H1 (cell line): Measurements from ENCODE around the gene SLAMF1. TPM values are rescaled to one million over a fixed set of nuclear protein-coding genes. Genes with fewer than 3 reads are reported as not detected.

Experiments used
- CTCF ChIA-PET: fragments of 300-600 bp; sonication (Branson Sonifier 250); formaldehyde crosslinking; loops from one replicate; lab custom pipeline; 2021; ENCODE audit not compliant: partially characterized antibody; lab: Charles Lee
- POLR2A ChIA-PET: fragments of 300-600 bp; sonication (Branson Sonifier 250); formaldehyde crosslinking; loops from one replicate; lab custom pipeline; 2021; ENCODE audit warnings: inconsistent platforms; ENCODE audit not compliant: partially characterized antibody; lab: Charles Lee
- DNase-seq, 2 experiments: peaks; one replicate each; pipeline versions ENCODE4 v3.0.0 to v3.0.0-alpha.2; 2010 to 2022; ENCODE audit warnings: low spot score in 2 of 2, low read depth in 1 of 2, mixed read lengths in 1 of 2
- FAIRE-seq: peaks from 2 replicates; lab custom pipeline; 2011; peaks lifted over from hg19 to GRCh38; lab: Jason Lieb, UNC
- H2AFZ ChIP-seq: 2 replicates; pipeline ENCODE4 v1.8.1; 2012; ENCODE audit warnings: low read length, inconsistent platforms
- H2AK5ac ChIP-seq: 2 replicates; pipeline ENCODE4 v1.6.1; 2013; ENCODE audit warnings: low read depth, low read length
- H2BK120ac ChIP-seq: replicated peaks from 2 replicates; pipeline ENCODE3; 2013; ENCODE audit warnings: low read depth, low read length, inconsistent platforms
- H2BK12ac ChIP-seq: 2 replicates; pipeline ENCODE4 v1.6.1; 2013; ENCODE audit warnings: low read depth, low read length
- H2BK15ac ChIP-seq: 2 replicates; pipeline ENCODE4 v1.6.1; 2013; ENCODE audit warnings: low read length
- H2BK20ac ChIP-seq: 2 replicates; pipeline ENCODE4 v1.6.1; 2013; ENCODE audit warnings: low read length
- H2BK5ac ChIP-seq: 2 replicates; pipeline ENCODE4 v1.6.1; 2013; ENCODE audit warnings: low read depth, low read length
- H3K14ac ChIP-seq: 2 replicates; pipeline ENCODE4 v1.6.1; 2013; ENCODE audit warnings: inconsistent platforms; ENCODE audit not compliant: insufficient read length
- H3K18ac ChIP-seq: 2 replicates; pipeline ENCODE4 v1.6.1; 2013; ENCODE audit warnings: low read length; ENCODE audit errors: extremely low read depth
- H3K23ac ChIP-seq: 2 replicates; pipeline ENCODE4 v1.6.1; 2013; ENCODE audit warnings: inconsistent platforms; ENCODE audit not compliant: insufficient read length
- H3K23me2 ChIP-seq: 2 replicates; pipeline ENCODE4 v1.6.1; 2013; ENCODE audit warnings: low read depth, low read length
- H3K27ac ChIP-seq: 2 replicates; pipeline ENCODE4 v1.6.1; 2011; ENCODE audit warnings: low read depth, low read length, inconsistent platforms
- H3K27me3 ChIP-seq, 4 experiments: replicated peaks in 1 of 4; 1 replicate in 1 of 4; 2 replicates in 3 of 4; pipeline versions ENCODE4 v1.6.1 to v1.8.1; 2011 to 2013; ENCODE audit warnings: low read length in 3 of 4, mild to moderate bottlenecking in 3 of 4, inconsistent platforms in 2 of 4, mixed read lengths in 2 of 4, moderate library complexity in 1 of 4; ENCODE audit not compliant: control insufficient read depth in 3 of 4, insufficient read depth in 3 of 4; ENCODE audit errors: extremely low read depth in 1 of 4
- H3K36me3 ChIP-seq, 4 experiments: 2 replicates each; pipeline versions ENCODE4 v1.6.1 to v1.8.1; 2011 to 2013; ENCODE audit warnings: mild to moderate bottlenecking in 4 of 4, low read length in 3 of 4, moderate library complexity in 2 of 4, control low read depth in 1 of 4, inconsistent platforms in 1 of 4; ENCODE audit not compliant: insufficient read depth in 4 of 4, control insufficient read depth in 2 of 4
- H3K4ac ChIP-seq: replicated peaks from 2 replicates; pipeline ENCODE3; 2013; ENCODE audit warnings: low read length, low read depth, mixed read lengths, inconsistent platforms; ENCODE audit not compliant: insufficient read length
- H3K4me1 ChIP-seq, 4 experiments: replicated peaks in 1 of 4; 1 replicate in 1 of 4; 2 replicates in 3 of 4; pipeline versions ENCODE4 v1.6.1 to v1.8.1; 2011 to 2013; ENCODE audit warnings: low read length in 3 of 4, inconsistent platforms in 2 of 4, mixed read lengths in 1 of 4; ENCODE audit not compliant: insufficient read depth in 4 of 4, control insufficient read depth in 3 of 4
- H3K4me2 ChIP-seq, 2 experiments: 2 replicates each; pipeline versions ENCODE4 v1.6.1 to v1.8.1; 2011 to 2013; ENCODE audit warnings: low read depth in 2 of 2, low read length in 2 of 2, control low read depth in 1 of 2, inconsistent platforms in 1 of 2, mild to moderate bottlenecking in 1 of 2; ENCODE audit not compliant: insufficient read depth in 1 of 2
- H3K4me3 ChIP-seq, 4 experiments: fragments of 200-600, 300-600 bp in 1 of 4; sonication (generic), shearing (Covaris generic), sonication (Bioruptor Twin) in 1 of 4; 2 replicates each; pipeline versions ENCODE4 v1.5.1 to v1.8.1; 2011 to 2016; ENCODE audit warnings: low read length in 4 of 4, low read depth in 3 of 4, control low read depth in 2 of 4, inconsistent platforms in 2 of 4, mild to moderate bottlenecking in 2 of 4, mixed read lengths in 1 of 4, moderate library complexity in 1 of 4; ENCODE audit not compliant: insufficient read depth in 2 of 4; ENCODE audit errors: extremely low read depth in 1 of 4
- H3K56ac ChIP-seq: replicated peaks from 2 replicates; pipeline ENCODE3; 2013; ENCODE audit warnings: low read depth, mild to moderate bottlenecking, mixed read lengths, low read length, inconsistent platforms; ENCODE audit not compliant: insufficient read length
- H3K79me1 ChIP-seq: 2 replicates; pipeline ENCODE4 v1.6.1; 2013; ENCODE audit warnings: low read depth, low read length, control low read depth
- H3K79me2 ChIP-seq, 2 experiments: 2 replicates each; pipeline versions ENCODE4 v1.6.1 to v1.8.1; 2012 to 2013; ENCODE audit warnings: low read length in 2 of 2, mild to moderate bottlenecking in 2 of 2, inconsistent platforms in 1 of 2; ENCODE audit not compliant: insufficient read depth in 2 of 2, control insufficient read depth in 1 of 2
- H3K9ac ChIP-seq, 4 experiments: replicated peaks in 1 of 4; 1 replicate in 1 of 4; 2 replicates in 3 of 4; pipeline versions ENCODE4 v1.6.1 to v1.8.1; 2011 to 2013; ENCODE audit warnings: low read depth in 3 of 4, low read length in 3 of 4, control low read depth in 2 of 4, mild to moderate bottlenecking in 2 of 4, moderate library complexity in 2 of 4, inconsistent platforms in 1 of 4; ENCODE audit errors: extremely low read depth in 1 of 4
- H3K9me3 ChIP-seq, 2 experiments: 2 replicates each; pipeline versions ENCODE4 v1.6.1 to v1.8.1; 2012 to 2013; ENCODE audit warnings: mild to moderate bottlenecking in 2 of 2, moderate library complexity in 2 of 2, control low read depth in 1 of 2, inconsistent platforms in 1 of 2, low read depth in 1 of 2, low read length in 1 of 2, mixed read lengths in 1 of 2; ENCODE audit not compliant: insufficient read depth in 2 of 2
- H4K20me1 ChIP-seq, 2 experiments: replicated peaks in 1 of 2; 2 replicates each; pipeline versions ENCODE3 to v1.8.1; 2011 to 2013; ENCODE audit warnings: inconsistent platforms in 2 of 2, low read length in 2 of 2, mild to moderate bottlenecking in 1 of 2; ENCODE audit not compliant: insufficient read depth in 2 of 2, control insufficient read depth in 1 of 2
- H4K5ac ChIP-seq: 2 replicates; pipeline ENCODE4 v1.6.1; 2013; ENCODE audit warnings: low read length, low read depth, mixed read lengths, inconsistent platforms; ENCODE audit not compliant: insufficient read length
- H4K8ac ChIP-seq: 2 replicates; pipeline ENCODE4 v1.8.0; 2013; ENCODE audit warnings: mild to moderate bottlenecking, moderate library complexity, low read length, inconsistent platforms; ENCODE audit not compliant: insufficient read depth; ENCODE audit errors: extremely low read depth
- H4K91ac ChIP-seq: replicated peaks from 2 replicates; pipeline ENCODE3; 2013; ENCODE audit warnings: low read length, mixed read lengths, inconsistent platforms; ENCODE audit not compliant: insufficient read length
- CBX8 ChIP-seq: fragments of 300-800, 300-1000 bp; sonication (generic); IDR thresholded peaks from 2 replicates; pipeline ENCODE4 v1.7.1; 2016; ENCODE audit warnings: low read depth, low read length, borderline replicate concordance
- CTCF ChIP-seq, 3 experiments: IDR thresholded peaks; 1 replicate in 2 of 3; 2 replicates in 1 of 3; pipeline versions ENCODE4 v1.5.1 to v1.6.1; 2011; ENCODE audit warnings: low read length in 3 of 3, mild to moderate bottlenecking in 3 of 3, inconsistent platforms in 2 of 3, low read depth in 1 of 3, moderate library complexity in 1 of 3; ENCODE audit not compliant: insufficient read depth in 1 of 3; ENCODE audit errors: control extremely low read depth in 1 of 3
- EP300 ChIP-seq, 2 experiments: IDR thresholded peaks; 1 replicate in 1 of 2; 2 replicates in 1 of 2; pipeline ENCODE4 v1.6.1; 2011 to 2012; ENCODE audit warnings: low read depth in 2 of 2, low read length in 2 of 2, mild to moderate bottlenecking in 2 of 2, borderline replicate concordance in 1 of 2, inconsistent platforms in 1 of 2, moderate library complexity in 1 of 2
- EZH2 ChIP-seq: fragments of 200-600 bp; sonication (generic); IDR thresholded peaks from 2 replicates; pipeline ENCODE4 v1.7.1; 2012; ENCODE audit warnings: low read depth, mild to moderate bottlenecking, moderate library complexity, low read length, inconsistent platforms; ENCODE audit not compliant: severe bottlenecking
- HDAC6 ChIP-seq: IDR thresholded peaks from one replicate; pipeline ENCODE4 v1.7.1; 2012; ENCODE audit warnings: low read depth, mild to moderate bottlenecking, inconsistent platforms, low read length, moderate library complexity
- NANOG ChIP-seq: IDR thresholded peaks from 2 replicates; pipeline ENCODE4 v1.6.1; 2011; ENCODE audit warnings: low read length, low read depth, mild to moderate bottlenecking, inconsistent platforms; ENCODE audit not compliant: insufficient read depth, poor library complexity, severe bottlenecking
- RAD21 ChIP-seq, 2 experiments: IDR thresholded peaks in 1 of 2; conservative IDR thresholded peaks in 1 of 2; 2 replicates each; pipeline ENCODE4 v1.6.1; 2011; ENCODE audit warnings: low read depth in 2 of 2, low read length in 2 of 2, improper control_type of control experiment in 1 of 2, inconsistent platforms in 1 of 2, mild to moderate bottlenecking in 1 of 2, moderate library complexity in 1 of 2
- WGBS, 2 experiments: shearing (Covaris generic) in 1 of 2; methylation state at CpG; one replicate each; pipeline versions ENCODE4 v1.1.6 to v1.1.7; 2013 to 2015; ENCODE audit warnings: low lambda C conversion rate in 2 of 2, mixed read lengths in 2 of 2, inconsistent platforms in 1 of 2, low coverage in 1 of 2, missing lambda C conversion rate in 1 of 2; ENCODE audit not compliant: insufficient replicate concordance in 2 of 2, insufficient coverage in 1 of 2, insufficient read length in 1 of 2; ENCODE audit errors: extremely low coverage in 1 of 2, missing lambda C conversion rate in 1 of 2; 5-methylcytosine and 5-hydroxymethylcytosine counted together
- polyA plus RNA-seq, 7 experiments: library from polyadenylated mRNA; depleted of rRNA in 3 of 7; stranded (reverse) in 5 of 7; unstranded in 2 of 7; fragments of >200 nt in 5 of 7; fragments of 200-250 nt in 2 of 7; gene quantifications; 1 replicate in 5 of 7; 2 replicates in 1 of 7; 4 replicates in 1 of 7; pipeline versions ENCODE4 v1.2.1 to v1.2.3, GENCODE V29; 2011 to 2013; ENCODE audit warnings: missing spikeins in 2 of 7, mixed read lengths in 2 of 7
- total RNA-seq: library from RNA; stranded (reverse); fragmentation: NEBNext Ultra II Directional; extraction: Animal tissue kit (Norgen Biotek cat#: 25700); gene quantifications from 2 replicates; pipeline ENCODE4 v1.2.1, GENCODE V29; 2021

The SLAMF1 gene
- total and polyA plus RNA-seq, 2 of the 8 experiments (the other 6 are each of a cell fraction or from before 2014, with no cell fraction given) = not detected

- H3K23me2 ChIP-seq = no peaks in the 10 kb centered on the region; the same call in 1 of the 2 replicates
- H3K23ac ChIP-seq = no peak overlapping the region
- no peak overlapping the region for H3K27ac ChIP-seq
- H3K79me2 ChIP-seq = no peaks in the 10 kb centered on the region
- H3K4me2 ChIP-seq = no peak overlapping the region
- no peak overlapping the region; the same call in 1 of the 2 replicates for H3K18ac ChIP-seq
- no peak overlapping the region for H2AFZ ChIP-seq
- H3K4ac ChIP-seq = peak overlapping the region; percentile 3
- TF ChIP-seq EZH2 (no peak), EP300 (IDR thresholded peaks at IDR 0.05; ENCODE audit: borderline replicate concordance in 1 of 2, low read depth in 2 of 2, low read length in 2 of 2) (no peak), CTCF (IDR thresholded peaks at IDR 0.05; ENCODE audit: control extremely low read depth in 1 of 3, insufficient read depth in 1 of 3, low read depth in 1 of 3, low read length in 3 of 3) (no peak), NANOG (no peak), CBX8 (no peak), HDAC6 (no peak), RAD21 (IDR thresholded peaks at IDR 0.05 in 1 of 2, conservative IDR thresholded peaks at IDR 0.05 in 1 of 2; ENCODE audit: low read depth in 2 of 2, low read length in 2 of 2) (no peak)
- TF ChIP-seq, all 59 proteins: peak for 0
- no peaks in the 10 kb centered on the region for H3K27me3 ChIP-seq
- FAIRE-seq (no peak), DNase-seq (no peak)
- H3K79me1 ChIP-seq = no peaks in the 10 kb centered on the region
- peaks cover 16 to 27% (median 18%) of the 10 kb centered on the region in 4 experiments for H3K4me1 ChIP-seq
- no peak overlapping the region for H3K4me3 ChIP-seq
- no peak overlapping the region for H4K8ac ChIP-seq
- no peak overlapping the region; the same call in 1 of the 2 replicates for H2BK5ac ChIP-seq
- H3K9ac ChIP-seq = no peak overlapping the region
- peaks cover 4 to 5% of the 10 kb centered on the region in 2 experiments; a peak in 3 of 4 replicates for H3K9me3 ChIP-seq
- no peak overlapping the region for H4K5ac ChIP-seq
- H2BK15ac ChIP-seq = no peak overlapping the region; the same call in 1 of the 2 replicates
- 0 out of 2 replicates have a peak overlapping the region, but pooled peaks have one; percentile 26 for H2AK5ac ChIP-seq
- H3K14ac ChIP-seq = no peak overlapping the region
- H2BK20ac ChIP-seq = peak overlapping the region; percentile 95
- 89 to 100% methylated on average over 2 to 4 of the region's 4 CpGs for WGBS, 2 experiments
- H3K36me3 ChIP-seq = no peaks in the 10 kb centered on the region; a peak in 1 of 8 replicates
- ChIA-PET POLR2A (no interaction called here), CTCF (interaction anchor here (1.2 to 3.1 kb wide), 2 partner anchors 10 to 42 kb away, joined by 4 to 11 read pairs; no protein-coding TSS in a partner anchor)
- H3K56ac ChIP-seq = no peak overlapping the region
- no peaks in the 10 kb centered on the region for H4K20me1 ChIP-seq
- H4K91ac ChIP-seq = peak overlapping the region; percentile 13
- peak overlapping the region; percentile 85 for H2BK12ac ChIP-seq
- H2BK120ac ChIP-seq = peak overlapping the region; percentile 55
These were observed 23.9 kb upstream of the SLAMF1 start for GRCh38 chr1:160670701-160671100.
